GM19468 (cell line): Measurements from ENCODE around the gene CYP19A1.

ENCODE experiments used
- ATAC-seq: cut with Tn5 transposase; IDR thresholded peaks from one replicate; pipeline ENCODE4 v1.9.1; 2021; ENCODE audit warnings: mild to moderate bottlenecking, moderate library complexity, moderate number of reproducible peaks; ENCODE audit not compliant: unreplicated experiment; ENCODE audit errors: extremely low read depth

The CYP19A1 gene

DNA sequence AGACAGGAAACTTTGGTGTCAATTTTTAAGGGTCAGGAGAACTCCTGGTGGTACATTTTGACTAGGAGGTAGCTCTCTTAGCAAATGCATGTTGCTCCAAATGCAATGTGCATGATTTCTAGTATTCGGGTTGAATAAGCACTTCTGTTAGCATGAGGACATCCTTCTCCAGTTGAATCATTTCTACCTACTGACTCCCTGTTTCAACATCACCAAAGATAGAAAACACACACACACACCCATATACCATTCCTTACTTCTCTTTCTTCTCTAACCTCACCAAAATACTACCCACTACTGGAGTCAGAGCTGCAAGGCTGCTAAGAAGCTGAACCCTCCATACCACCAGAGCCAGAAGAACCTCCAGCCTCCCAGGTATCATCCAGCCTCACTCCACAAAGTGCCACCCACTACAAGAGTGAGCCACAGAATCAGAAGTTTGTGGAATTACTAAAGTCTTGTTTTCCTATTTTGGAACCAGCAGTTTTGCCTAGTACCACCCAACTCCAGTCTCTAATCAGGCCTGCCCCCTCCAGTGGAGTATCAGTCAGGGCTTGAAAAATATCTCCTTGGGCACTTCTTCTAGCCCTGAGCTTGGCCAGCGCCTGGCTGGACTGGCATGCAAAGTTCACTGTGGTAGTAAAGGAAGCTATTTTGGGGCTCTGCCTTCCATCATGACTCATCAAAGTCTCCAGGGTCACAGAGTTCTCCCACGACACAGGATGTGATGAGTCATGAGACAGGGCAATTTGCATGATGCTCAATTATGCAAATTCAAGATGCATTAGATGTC lies 110.3 kb downstream of the CYP19A1 start:
- ATAC-seq: peak; percentile 67

GRCh38 chr15:51226576-51227210 lies 111.7 kb downstream of the CYP19A1 start:
- no peak for ATAC-seq

GRCh38 chr15:51224428-51224827 lies 114.0 kb downstream of the CYP19A1 start:
- no peak for ATAC-seq

- no peak for ATAC-seq
Measured at GRCh38 chr15:51223771-51224229, 114.6 kb downstream of the CYP19A1 start.

- no peak for ATAC-seq
Measured at GRCh38 chr15:51218299-51218938, 120.0 kb downstream of the CYP19A1 start.

DNA sequence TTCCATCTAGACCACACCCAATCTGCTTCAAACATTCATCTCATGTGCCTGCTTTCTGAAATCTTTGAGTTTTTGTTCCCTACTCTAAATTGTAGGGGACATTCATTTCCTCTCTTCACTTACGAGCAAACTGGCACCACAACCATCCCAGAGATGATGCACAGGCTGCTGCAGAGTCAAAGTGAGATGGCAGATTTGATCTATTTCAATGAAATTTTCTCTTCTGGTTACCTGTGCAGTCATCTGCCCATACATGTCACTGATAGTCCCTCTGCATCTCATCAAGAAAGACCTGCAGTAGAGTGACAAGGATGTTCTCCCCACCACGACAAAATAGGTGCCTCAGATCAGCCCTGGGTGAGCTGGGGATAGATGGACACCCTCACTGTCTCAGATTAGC lies 125.5 kb downstream of the CYP19A1 start:
- no peak for ATAC-seq

GRCh38 chr15:51212239-51212638 lies 126.2 kb downstream of the CYP19A1 start:
- no peak for ATAC-seq

- no peak for ATAC-seq
Measured at GRCh38 chr15:51205050-51205975, 133.1 kb downstream of the CYP19A1 start.

- ATAC-seq: no peak
Measured at GRCh38 chr15:51203797-51204196, 134.6 kb downstream of the CYP19A1 start.

GRCh38 chr15:51202783-51203182 lies 135.6 kb downstream of the CYP19A1 start:
- ATAC-seq: no peak

- no peak for ATAC-seq
Measured at GRCh38 chr15:51201581-51201980, 136.8 kb downstream of the CYP19A1 start.

DNA sequence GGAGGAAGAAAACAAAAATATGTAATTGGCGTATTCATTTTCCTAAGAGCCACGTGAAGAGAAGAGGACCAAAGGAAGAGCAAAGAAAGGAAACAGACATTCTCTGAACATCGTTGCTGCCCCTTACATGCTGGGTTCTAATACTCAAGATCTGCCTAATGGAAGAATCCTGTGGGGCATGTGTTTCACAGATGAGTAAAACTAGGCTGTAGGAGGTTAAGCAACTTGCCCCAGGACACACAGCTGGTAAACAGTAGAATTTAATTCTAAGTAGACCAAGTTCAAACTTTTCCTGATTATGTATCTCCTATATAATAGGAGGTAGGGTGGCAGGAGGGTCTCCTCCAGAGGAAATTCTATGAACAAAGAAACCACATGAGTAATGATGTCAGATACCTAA lies 137.6 kb downstream of the CYP19A1 start:
- no peak for ATAC-seq

DNA sequence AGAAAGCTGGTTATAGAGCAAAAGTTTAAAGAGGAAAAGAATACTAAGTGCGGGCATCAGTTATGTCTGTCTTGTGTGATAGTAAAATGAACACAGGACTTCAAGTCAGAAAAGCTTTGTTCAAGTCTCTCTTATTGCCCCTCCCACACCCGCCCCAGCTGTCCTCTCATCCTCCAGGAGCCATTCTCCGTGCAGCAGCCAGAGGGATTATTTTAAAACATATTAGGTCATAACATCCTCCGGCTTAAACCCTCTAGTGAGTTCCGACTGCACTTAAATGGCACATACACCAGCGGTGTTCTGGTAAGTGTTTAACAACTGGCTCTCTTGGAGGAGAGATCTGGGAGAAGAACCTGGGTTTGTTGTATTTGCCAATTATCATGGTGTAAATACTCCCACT lies 138.9 kb downstream of the CYP19A1 start:
- ATAC-seq: no peak

DNA sequence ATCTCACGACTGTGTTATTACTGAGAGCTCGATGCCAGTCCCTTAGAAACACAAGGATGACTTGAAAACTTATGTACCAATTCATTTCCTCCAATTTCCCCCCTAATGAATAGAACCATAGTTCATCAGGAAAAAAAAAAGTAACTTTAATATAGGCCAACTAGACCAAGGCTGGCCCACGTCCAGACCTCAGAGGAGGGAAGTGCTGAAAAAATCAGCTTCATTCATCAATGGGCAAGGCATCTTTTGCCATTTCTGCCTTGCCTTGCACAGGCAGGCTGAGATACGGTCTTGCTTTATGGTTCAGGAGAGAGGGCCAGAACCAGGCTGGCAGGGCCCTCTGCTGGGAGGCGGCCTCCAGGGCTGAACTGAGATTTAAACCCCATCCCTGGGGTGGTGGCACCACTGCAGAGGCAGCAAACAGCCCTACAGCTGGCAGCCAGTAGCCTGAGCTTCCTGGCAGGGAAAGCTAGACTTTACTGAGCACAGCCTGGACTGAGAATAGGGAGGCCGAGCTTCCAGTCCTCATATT lies 139.6 kb downstream of the CYP19A1 start:
- ATAC-seq: no peak

GRCh38 chr15:51195459-51195858 lies 142.9 kb downstream of the CYP19A1 start:
- ATAC-seq: no peak

- ATAC-seq: no peak
Measured at GRCh38 chr15:51193979-51194378, 144.4 kb downstream of the CYP19A1 start.

GRCh38 chr15:51193526-51193925 lies 144.9 kb downstream of the CYP19A1 start:
- no peak for ATAC-seq

DNA sequence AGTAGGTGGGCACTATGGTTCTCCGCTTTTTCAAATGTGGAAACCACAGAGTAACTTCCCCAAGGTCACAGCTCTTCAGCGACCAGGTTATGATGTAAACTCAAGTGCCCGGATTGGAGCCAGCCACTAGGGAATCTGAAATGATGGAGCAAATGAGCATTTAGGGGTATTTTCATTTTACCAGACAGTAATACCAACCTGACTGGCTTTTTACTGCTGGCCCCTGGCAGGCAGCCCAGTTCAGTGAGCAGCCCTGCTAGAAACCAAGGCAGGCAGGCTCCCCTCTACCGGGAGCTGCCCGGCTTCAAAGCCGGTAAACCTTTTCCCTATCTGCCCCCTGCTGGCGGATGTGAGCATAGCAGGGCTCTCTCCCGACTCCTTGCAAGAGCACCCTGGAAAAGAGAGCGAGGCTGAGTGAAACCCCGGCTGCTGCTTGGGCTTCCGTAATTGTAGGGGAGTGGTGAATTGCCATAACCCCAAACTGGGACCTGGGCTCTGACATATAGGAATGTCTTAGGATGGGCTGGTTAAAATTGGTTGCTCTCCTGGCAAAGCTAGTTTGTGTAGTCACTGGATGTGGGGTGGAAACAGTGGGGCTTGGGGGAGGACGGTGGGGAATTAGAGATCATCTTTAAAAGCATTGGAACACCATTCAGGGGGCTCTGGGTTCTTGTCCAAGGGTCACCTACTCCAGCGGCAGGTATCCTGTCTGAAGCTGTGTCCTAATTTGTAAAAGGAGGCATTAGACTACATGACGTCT lies 145.7 kb downstream of the CYP19A1 start:
- no peak for ATAC-seq

- no peak for ATAC-seq
Measured at GRCh38 chr15:51191766-51192165, 146.6 kb downstream of the CYP19A1 start.
